ENCODE measurements around the gene OXT.

Gene OXT

GRCh38 chr20:3119044-3119443 lies 47.6 kb downstream of the OXT start:
- no peak for ATAC-seq
- no peak for TF ChIP-seq ZC3H10 (CRISPR knock-in tag; IDR thresholded peaks at IDR 0.05)
- no peak for TF ChIP-seq RARB (CRISPR knock-in tag; IDR thresholded peaks at IDR 0.05)
- no peak for TF ChIP-seq ZNF70 (CRISPR knock-in tag; IDR thresholded peaks at IDR 0.05)
- TF ChIP-seq SNAI2 (CRISPR knock-in tag; IDR thresholded peaks at IDR 0.05) = no peak

- ATAC-seq = no peak
- no peak for TF ChIP-seq SNAI2 (CRISPR knock-in tag; IDR thresholded peaks at IDR 0.05)
- TF ChIP-seq ESRRG (CRISPR knock-in tag; IDR thresholded peaks at IDR 0.05) = no peak
- no peak for TF ChIP-seq ARNTL (CRISPR knock-in tag; IDR thresholded peaks at IDR 0.05; ENCODE audit: borderline replicate concordance, low read depth)
- TF ChIP-seq TOX (CRISPR knock-in tag; IDR thresholded peaks at IDR 0.05; ENCODE audit: borderline replicate concordance) = no peak
- TF ChIP-seq ZNF8 (CRISPR knock-in tag; IDR thresholded peaks at IDR 0.05) = no peak
- TF ChIP-seq ZNF70 (CRISPR knock-in tag; IDR thresholded peaks at IDR 0.05) = no peak
- no peak for TF ChIP-seq PATZ1 (CRISPR knock-in tag; IDR thresholded peaks at IDR 0.05; ENCODE audit: borderline replicate concordance)
- TF ChIP-seq CSDC2 (CRISPR knock-in tag; IDR thresholded peaks at IDR 0.05) = no peak
- no peak for TF ChIP-seq ZFP3 (CRISPR knock-in tag; IDR thresholded peaks at IDR 0.05)
- TF ChIP-seq ISL1 (CRISPR knock-in tag; IDR thresholded peaks at IDR 0.05) = no peak
- TF ChIP-seq ZC3H10 (CRISPR knock-in tag; IDR thresholded peaks at IDR 0.05) = no peak
- TF ChIP-seq CSRNP3 (CRISPR knock-in tag; IDR thresholded peaks at IDR 0.05) = no peak
- no peak for TF ChIP-seq TCF4 (CRISPR knock-in tag; IDR thresholded peaks at IDR 0.05; ENCODE audit: borderline replicate concordance)
- no peak for TF ChIP-seq RARB (CRISPR knock-in tag; IDR thresholded peaks at IDR 0.05)
- no peak for TF ChIP-seq GLIS3 (CRISPR knock-in tag; IDR thresholded peaks at IDR 0.05)
- TF ChIP-seq TSHZ2 (CRISPR knock-in tag; IDR thresholded peaks at IDR 0.05) = no peak
- TF ChIP-seq ZFP30 (CRISPR knock-in tag; IDR thresholded peaks at IDR 0.05) = no peak
Observed at GRCh38 chr20:3121271-3121911, 50.0 kb downstream of the OXT start.

Measured in SK-N-SH treated with all-trans-retinoic acid at 6 μM for 48 hours (cell line).